Glomerular visceral epithelial cell (primary cell): ENCODE data around the gene BET1L.
"Not testable (repeated sequence)": the region's sequence is repeated elsewhere in the genome, so short reads cannot be mapped to it uniquely, and the experiment has no call there.

Experiments
- DNase-seq: peaks from one replicate; pipeline ENCODE4 v3.0.0-alpha.2; 2016; ENCODE audit errors: extremely low spot score

BET1L gene

DNA sequence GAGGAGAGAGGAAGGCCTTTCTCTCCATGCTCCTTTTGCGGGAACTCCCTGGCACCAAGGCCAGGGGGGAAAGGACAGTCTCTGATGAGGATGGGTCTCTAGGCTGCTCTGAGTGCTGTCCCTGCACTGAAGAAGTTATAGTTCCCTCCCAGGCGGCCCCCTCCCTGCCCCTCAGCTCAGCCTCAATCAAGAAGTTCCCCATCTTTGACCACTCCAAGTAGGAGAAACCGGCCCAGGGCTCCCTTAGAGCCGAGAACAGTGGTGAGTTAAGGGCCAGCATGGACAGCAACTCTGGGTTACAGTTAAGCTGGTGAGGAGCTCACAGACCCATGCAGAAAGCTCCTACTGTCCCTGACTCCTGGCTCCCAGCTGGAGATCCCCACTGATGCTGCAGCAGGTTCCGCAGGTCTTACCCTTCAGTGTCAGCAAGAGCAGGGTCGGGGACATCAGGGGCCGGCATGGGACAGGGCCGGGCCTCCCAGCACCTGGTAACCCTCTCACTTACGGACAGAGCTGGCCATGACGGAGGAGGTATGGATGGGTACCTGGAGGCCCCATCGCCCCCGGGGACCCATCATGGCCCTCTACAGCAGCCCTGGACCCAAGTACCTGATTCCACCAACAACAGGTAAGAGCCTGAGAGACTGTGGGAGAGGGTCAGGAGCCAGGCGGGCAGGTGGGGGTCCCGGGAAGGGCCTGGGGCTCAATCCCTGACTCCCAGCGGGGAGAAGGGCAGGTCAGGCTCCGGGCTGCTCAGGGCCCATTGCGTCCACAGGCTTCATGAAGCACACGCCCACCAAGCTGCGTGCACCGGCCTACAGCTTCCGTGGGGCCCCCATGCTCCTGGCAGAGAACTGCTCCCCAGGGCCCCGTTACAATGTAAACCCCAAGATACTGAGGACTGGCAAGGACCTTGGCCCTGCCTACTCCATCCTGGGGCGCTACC lies 10.1 kb downstream of the BET1L start:
- DNase-seq = no peak

DNA sequence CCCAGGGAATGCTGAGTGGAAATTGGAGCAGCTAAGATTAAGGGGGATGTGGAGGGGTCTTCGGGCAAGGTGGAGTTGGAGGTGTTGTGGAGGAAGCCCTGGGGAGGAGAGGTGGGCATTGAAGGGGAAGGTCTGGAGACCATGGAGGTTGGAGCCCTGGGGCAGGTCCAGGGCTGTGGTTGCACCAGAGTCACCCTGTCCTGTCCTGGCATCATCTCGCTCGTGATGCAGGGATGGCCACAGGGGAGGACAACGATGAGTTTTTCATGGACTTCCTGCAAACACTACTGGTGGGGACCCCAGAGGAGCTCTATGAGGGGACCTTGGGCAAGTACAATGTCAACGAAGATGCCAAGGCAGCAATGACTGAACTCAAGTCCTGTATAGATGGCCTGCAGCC lies 13.7 kb downstream of the BET1L start:
- DNase-seq = not testable (repeated sequence)

DNA sequence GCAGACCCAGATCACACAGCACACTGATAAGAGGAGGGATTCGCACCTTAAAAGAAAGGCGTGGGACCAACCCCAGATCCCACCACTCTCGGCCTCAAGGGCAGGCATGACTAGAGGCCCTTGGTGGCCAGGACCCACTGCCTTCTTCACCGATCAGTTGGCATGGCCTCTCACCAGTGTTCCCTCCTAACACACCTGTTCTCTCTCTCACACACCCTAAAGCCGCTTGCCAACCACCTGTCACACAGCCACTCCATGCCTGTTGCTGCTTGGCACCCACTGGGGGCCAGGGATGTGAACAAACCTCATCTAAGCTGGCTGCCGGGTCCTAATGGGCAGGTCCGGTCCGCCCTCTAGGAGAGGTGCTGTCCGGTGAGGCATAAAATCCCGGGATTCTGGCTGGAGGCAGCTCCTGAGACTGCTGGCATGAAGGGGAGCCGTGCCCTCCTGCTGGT lies 14.5 kb downstream of the BET1L start, which contains the start of gene SCGB1C1:
Gene SCGB1C1, plus strand, starts transcription at position 405 of the 455 bp plus-strand sequence. Its CDS starts 22 bp downstream, at position 427.
- not testable (repeated sequence) for DNase-seq

DNA sequence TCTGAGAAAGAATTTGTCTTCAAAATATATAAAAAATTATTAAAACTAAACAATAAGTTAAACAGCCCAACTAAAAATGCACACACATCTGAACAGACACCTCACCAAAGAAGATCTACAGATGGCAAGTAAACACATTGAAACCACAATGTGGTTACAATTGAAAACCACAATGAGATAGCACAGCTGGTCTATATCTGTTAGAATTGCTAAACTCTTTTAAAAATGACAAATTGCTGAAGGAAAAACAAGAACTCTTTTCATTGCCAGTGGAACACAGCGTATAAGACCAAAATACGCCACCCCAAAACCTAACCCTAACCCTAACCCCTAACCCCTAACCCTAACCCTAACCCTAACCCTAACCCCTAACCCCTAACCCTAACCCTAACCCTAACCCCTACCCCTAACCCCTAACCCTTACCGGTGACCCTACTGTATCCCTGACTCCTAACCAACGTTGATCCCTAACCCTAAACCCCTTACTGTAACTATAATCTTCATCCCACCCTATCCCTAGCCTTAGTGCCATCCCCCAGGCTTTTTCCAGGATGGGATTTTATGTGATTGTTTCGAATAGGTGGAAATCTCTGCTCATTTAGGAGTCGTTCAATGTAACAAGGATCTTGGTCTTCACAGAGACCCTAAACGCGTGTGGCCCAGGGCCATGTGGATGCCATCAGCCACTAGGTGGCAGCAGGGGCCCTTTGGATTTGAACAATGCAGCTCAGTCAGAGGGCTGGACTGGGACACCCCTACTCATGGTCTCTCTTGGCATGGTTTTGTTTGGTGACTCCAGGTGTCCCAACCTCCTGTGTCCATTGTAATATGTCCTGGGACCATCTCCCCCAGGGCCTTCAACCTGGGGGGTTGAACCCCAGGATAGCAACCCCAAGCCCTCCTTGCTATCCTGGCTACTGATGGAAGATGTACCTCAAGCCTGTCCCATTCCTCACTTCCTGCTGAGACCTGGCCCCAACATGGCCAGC lies 15.4 kb downstream of the BET1L start:
- not testable (repeated sequence) for DNase-seq

DNA sequence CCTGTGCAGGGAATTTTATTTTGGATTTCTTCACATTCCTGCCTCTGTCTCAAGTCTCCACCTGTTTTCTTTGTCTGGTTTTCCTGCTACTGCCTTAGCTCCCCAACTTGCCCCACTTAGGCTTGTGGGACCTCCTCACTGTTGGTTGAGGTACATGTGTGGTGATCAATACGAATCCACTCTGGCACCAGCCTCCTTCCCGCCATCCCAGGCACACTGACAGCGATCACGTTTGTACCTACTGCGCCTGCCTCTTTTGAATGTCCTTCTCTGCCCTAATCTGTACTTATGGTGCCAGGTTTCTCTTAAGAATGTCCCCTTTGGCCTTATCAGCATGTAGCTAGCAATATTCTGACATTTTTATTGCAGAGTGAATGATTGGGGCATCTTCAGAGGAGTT lies 16.7 kb downstream of the BET1L start:
- DNase-seq = not testable (repeated sequence)

DNA sequence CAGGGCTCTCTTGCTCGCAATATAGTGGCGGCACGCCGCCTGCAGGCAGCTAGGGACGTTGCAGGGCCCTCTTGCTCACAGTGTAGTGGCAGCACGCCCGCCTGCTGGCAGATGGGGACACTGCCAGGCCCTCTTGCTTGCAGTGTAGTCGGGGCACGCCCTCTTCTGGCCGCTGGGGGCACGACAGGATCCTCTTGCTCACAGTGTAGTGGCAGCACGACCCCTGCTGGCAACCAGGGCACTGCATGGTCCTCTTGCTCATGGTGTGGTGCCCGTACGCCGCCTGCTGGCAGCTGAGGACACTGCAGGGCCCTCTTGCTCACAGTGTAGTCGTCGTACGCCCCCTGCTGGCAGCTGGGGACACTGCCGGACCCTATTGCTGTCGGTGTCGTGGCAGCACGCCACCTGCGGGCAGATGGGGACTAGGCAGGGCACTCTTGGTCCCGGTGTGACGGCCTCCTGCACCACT lies 17.3 kb downstream of the BET1L start:
- DNase-seq = not testable (repeated sequence)

DNA sequence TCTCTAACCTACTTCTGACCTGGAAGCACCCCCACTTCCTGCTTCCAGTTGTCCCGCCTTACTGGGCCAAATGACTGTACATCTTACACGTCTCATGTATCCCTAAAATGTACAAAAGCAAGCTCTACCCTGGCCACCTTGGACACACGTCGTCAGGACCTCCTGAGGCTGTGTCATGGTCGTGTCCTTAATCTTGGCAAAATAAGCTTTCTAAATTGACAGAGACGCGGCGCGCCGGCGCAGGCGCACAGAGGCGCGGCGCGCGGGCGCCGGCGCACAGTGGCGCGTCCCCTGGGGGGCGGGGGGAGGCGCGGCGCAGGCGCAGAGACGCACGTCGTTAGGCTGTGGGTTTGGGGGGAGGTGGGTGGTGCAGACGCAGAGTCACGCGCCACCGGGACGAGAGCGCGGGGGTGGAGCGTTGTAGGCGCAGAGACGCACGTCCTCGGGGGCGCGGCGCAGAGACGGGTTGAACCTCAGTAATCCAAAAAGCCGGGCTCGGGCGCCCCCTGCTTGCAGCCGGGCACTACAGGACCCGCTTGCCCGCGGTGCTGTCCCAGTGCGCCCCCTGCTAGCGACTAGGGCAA lies 17.9 kb downstream of the BET1L start:
- DNase-seq = not testable (repeated sequence)

DNA sequence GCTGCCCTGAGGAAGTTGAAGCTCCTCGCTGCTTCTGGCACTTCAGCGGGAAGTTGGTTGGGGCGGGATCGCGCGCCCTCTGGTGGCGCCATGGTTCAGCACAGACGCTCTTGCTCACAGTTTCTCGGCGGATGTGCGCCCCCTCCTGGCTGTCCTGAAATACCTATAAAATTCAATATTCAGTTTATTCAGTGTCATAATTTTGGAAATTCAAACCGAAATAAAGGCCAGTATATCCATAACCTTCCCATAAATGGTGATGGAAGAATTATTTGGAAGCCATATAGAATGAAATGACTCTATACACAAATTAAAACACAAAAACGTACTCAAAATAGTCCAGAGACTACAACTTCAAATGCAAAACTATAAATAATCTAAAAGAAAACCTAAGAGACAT lies 27.0 kb downstream of the BET1L start:
- not testable (repeated sequence) for DNase-seq
